ENCODE measurements around the gene QSOX1. TPM values are rescaled to one million over a fixed set of nuclear protein-coding genes. Genes with fewer than 3 reads are reported as not detected.

The QSOX1 gene
- total and polyA plus RNA-seq, 9 of the 15 experiments (the other 6 are each of a cell fraction or from before 2014, with no cell fraction given) = 4.0 to 53.1 (median 15.0) TPM

DNA sequence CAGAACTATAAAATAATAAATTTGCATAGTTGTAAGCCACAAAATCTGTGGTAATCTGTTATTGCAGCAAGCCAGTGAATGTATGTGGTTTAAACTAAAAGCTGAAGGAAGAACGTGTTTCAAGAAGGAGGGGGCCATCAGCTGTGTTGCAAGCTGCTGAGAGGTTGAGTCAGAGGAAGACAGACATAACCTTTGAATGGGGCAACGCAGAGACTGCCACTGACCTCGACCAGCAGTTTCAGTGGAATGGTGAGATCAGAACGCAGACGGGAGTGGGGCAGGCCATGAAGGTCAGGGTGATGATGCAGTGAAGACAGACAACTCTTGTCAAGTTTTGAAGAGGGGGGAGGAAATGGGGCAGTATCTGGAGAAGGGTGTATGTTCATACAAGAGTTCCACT is 23.2 kb upstream of the QSOX1 start:
- Histone ChIP-seq H3K27me3 (ENCODE audit: control insufficient read depth in 2 of 2, insufficient read depth in 2 of 2, low read length in 2 of 2) (no peaks in the 10 kb centered on the region), H3K9me3 (replicated peaks; ENCODE audit: control insufficient read depth, insufficient read depth, low read depth, low read length) (no peaks in the 10 kb centered on the region), H4K20me1 (replicated peaks; ENCODE audit: control insufficient read depth, insufficient read depth, low read length) (no peaks in the 10 kb centered on the region), H3K36me3 (ENCODE audit: control insufficient read depth, insufficient read depth, low read length) (no peaks in the 10 kb centered on the region), H3K79me2 (ENCODE audit: control insufficient read depth, insufficient read depth, low read length) (no peaks in the 10 kb centered on the region), H3K4me3 (no peak overlapping the region), H3K4me1 (replicated peaks in 1 of 2; ENCODE audit: control insufficient read depth in 2 of 2, insufficient read depth in 2 of 2, low read length in 2 of 2) (peaks cover 8 to 12% of the 10 kb centered on the region in 2 experiments), H2AFZ (ENCODE audit: low read depth, low read length) (peak overlapping the region; percentile 17; the same call in 1 of the 2 replicates), H3K9ac (ENCODE audit: insufficient read depth in 1 of 2, low read depth in 2 of 2, low read length in 2 of 2) (peak overlapping the region in 1 of 2 experiments; percentile 40; a peak in 1 of 4 replicates), H3K9me1 (ENCODE audit: control insufficient read depth, insufficient read depth, low read length) (no peaks in the 10 kb centered on the region), H3K27ac (ENCODE audit: extremely low read depth, low read depth, low read length) (no peak overlapping the region), H3K4me2 (ENCODE audit: insufficient read depth, low read length) (no peak overlapping the region)
- DNase-seq (ENCODE audit: extremely low read depth in 1 of 4, low spot score in 3 of 4) (peak in 1 of 4 experiments; percentile 32), ATAC-seq (peak; percentile 35), FAIRE-seq (no peak)
- BruUV-seq (replicated peaks) = no TSS peak
- 8% methylated on average over 5 of the region's 5 CpGs for WGBS (ENCODE audit: insufficient coverage, low coverage, missing lambda C conversion rate)
- intact Hi-C loops (cut with micrococcal nuclease) (no loop called here), in situ Hi-C loops (cut with MboI) (no loop called here)
- CTCF ChIA-PET (ENCODE audit: low intra/inter-chr PET ratio) = no interaction called here
- POLR2A ChIA-PET = interaction anchor here (0.6 to 1.4 kb wide), 5 partner anchors 8 to 38 kb away, joined by 3 to 4 read pairs (median 3); no protein-coding TSS in a partner anchor
- no peak for TF ChIP-seq SMARCC2 (IDR thresholded peaks at IDR 0.05; ENCODE audit: low read depth)
- peak; percentile 19; the same call in 1 of the 2 replicates for TF ChIP-seq JUN (IDR thresholded peaks at IDR 0.05; ENCODE audit: borderline replicate concordance, low read depth, low read length)
- TF ChIP-seq JUN (CRISPR knock-in tag; IDR thresholded peaks at IDR 0.05; ENCODE audit: borderline replicate concordance) = no peak
- TF ChIP-seq DACH1 (IDR thresholded peaks at IDR 0.05; ENCODE audit: partially characterized antibody) = peak; percentile 14
- TF ChIP-seq, protein P1, sequence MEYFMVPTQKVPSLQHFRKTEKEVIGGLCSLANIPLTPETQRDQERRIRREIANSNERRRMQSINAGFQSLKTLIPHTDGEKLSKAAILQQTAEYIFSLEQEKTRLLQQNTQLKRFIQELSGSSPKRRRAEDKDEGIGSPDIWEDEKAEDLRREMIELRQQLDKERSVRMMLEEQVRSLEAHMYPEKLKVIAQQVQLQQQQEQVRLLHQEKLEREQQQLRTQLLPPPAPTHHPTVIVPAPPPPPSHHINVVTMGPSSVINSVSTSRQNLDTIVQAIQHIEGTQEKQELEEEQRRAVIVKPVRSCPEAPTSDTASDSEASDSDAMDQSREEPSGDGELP (CRISPR knock-in tag; IDR thresholded peaks at IDR 0.05; ENCODE audit: borderline replicate concordance) = peak; percentile 63; the same call in 1 of the 2 replicates
- 0 out of 2 replicates have a peak, but pooled peaks have one; percentile 15 for TF ChIP-seq SMARCA4 (IDR thresholded peaks at IDR 0.05)
- TF ChIP-seq CBFA2T3 (IDR thresholded peaks at IDR 0.05) = peak; percentile 18; the same call in 1 of the 2 replicates
- no peak for TF ChIP-seq HNRNPLL (IDR thresholded peaks at IDR 0.05; ENCODE audit: low read depth, low read length, poor library complexity, severe bottlenecking)
- TF ChIP-seq MAZ (CRISPR knock-in tag; conservative IDR thresholded peaks at IDR 0.05 in 1 of 2, IDR thresholded peaks at IDR 0.05 in 1 of 2) = 0 out of 4 replicates have a peak, but pooled peaks of 1 of the 2 experiments have one; percentile 12
- peak; percentile 85 for TF ChIP-seq CEBPB (tag; IDR thresholded peaks at IDR 0.05)
- TF ChIP-seq, protein P2, sequence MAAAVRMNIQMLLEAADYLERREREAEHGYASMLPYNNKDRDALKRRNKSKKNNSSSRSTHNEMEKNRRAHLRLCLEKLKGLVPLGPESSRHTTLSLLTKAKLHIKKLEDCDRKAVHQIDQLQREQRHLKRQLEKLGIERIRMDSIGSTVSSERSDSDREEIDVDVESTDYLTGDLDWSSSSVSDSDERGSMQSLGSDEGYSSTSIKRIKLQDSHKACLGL (CRISPR knock-in tag; IDR thresholded peaks at IDR 0.05; ENCODE audit: borderline replicate concordance, poor library complexity, severe bottlenecking) = no peak
- no peak for TF ChIP-seq ADNP (tag; IDR thresholded peaks at IDR 0.05)
- TF ChIP-seq CEBPG (CRISPR knock-in tag; IDR thresholded peaks at IDR 0.05) = peak; percentile 71
- peak; percentile 28 to 86; a peak in 2 of 4 replicates for TF ChIP-seq CEBPG (tag; conservative IDR thresholded peaks at IDR 0.05 in 1 of 2, IDR thresholded peaks at IDR 0.05 in 1 of 2)
- TF ChIP-seq NR2C1 (IDR thresholded peaks at IDR 0.05) = no peak
- 0 out of 2 replicates have a peak, but pooled peaks have one; percentile 25 for TF ChIP-seq NR2C1 (tag; IDR thresholded peaks at IDR 0.05)
- no peak for TF ChIP-seq FOSL1 (tag; conservative IDR thresholded peaks at IDR 0.05)
- TF ChIP-seq, protein P3, sequence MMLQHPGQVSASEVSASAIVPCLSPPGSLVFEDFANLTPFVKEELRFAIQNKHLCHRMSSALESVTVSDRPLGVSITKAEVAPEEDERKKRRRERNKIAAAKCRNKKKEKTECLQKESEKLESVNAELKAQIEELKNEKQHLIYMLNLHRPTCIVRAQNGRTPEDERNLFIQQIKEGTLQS (IDR thresholded peaks at IDR 0.05) = peak; percentile 70
- TF ChIP-seq, protein P3 (CRISPR knock-in tag; conservative IDR thresholded peaks at IDR 0.05) = no peak
- TF ChIP-seq, protein P4, sequence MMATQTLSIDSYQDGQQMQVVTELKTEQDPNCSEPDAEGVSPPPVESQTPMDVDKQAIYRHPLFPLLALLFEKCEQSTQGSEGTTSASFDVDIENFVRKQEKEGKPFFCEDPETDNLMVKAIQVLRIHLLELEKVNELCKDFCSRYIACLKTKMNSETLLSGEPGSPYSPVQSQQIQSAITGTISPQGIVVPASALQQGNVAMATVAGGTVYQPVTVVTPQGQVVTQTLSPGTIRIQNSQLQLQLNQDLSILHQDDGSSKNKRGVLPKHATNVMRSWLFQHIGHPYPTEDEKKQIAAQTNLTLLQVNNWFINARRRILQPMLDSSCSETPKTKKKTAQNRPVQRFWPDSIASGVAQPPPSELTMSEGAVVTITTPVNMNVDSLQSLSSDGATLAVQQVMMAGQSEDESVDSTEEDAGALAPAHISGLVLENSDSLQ (IDR thresholded peaks at IDR 0.05) = 0 out of 2 replicates have a peak, but pooled peaks have one; percentile 26

Measured in K562 (cell line).